Anterior cingulate cortex (tissue), 58 donors: ENCODE data around the gene JAKMIP3.

ENCODE experiments used
- DNase-seq, 58 donors: peaks; one replicate each; lab custom pipeline; 2025; lab: John Stamatoyannopoulos, UW

Gene JAKMIP3

GRCh38 chr10:132107949-132108877 lies 42.5 kb downstream of the JAKMIP3 start:
- DNase-seq, result no peak

- DNase-seq, result peak in 1 of 58 donors; percentile 61
These were observed 43.8 kb downstream of the JAKMIP3 start for GRCh38 chr10:132109341-132110110.

- DNase-seq, result peak in 2 of 58 donors; percentile 21 to 25
These were observed 44.4 kb downstream of the JAKMIP3 start for GRCh38 chr10:132110111-132110521.

- no peak for DNase-seq
These were observed 45.0 kb downstream of the JAKMIP3 start for GRCh38 chr10:132110713-132111112.

- DNase-seq, result no peak
These were observed 45.5 kb downstream of the JAKMIP3 start for GRCh38 chr10:132111121-132111731.

- DNase-seq, result no peak
These were observed 46.2 kb downstream of the JAKMIP3 start for GRCh38 chr10:132111871-132112341.

- no peak for DNase-seq
These were observed 46.9 kb downstream of the JAKMIP3 start for GRCh38 chr10:132112611-132113010.

GRCh38 chr10:132113206-132113605 lies 47.5 kb downstream of the JAKMIP3 start:
- peak in 28 of 58 donors; percentile 16 to 81 (median 48) for DNase-seq

- peak in 8 of 58 donors; percentile 28 to 83 (median 44) for DNase-seq
These were observed 48.1 kb downstream of the JAKMIP3 start for GRCh38 chr10:132113766-132114365.

- no peak for DNase-seq
These were observed 49.3 kb downstream of the JAKMIP3 start for GRCh38 chr10:132114953-132115520.
